Caco-2 (cell line): ENCODE data around the gene TFAP2C. TPM values are rescaled to one million over a fixed set of nuclear protein-coding genes. Genes with fewer than 3 reads are reported as not detected.

Source experiments
- BruUV-seq: library from RNA; stranded (reverse); fragments of 400-500 nt; replicated peaks from 2 replicates; lab custom pipeline; 2021; lab: Mats Ljungman, UMichigan
- CTCF ChIA-PET: fragments of 300-600 bp; sonication (Branson Sonifier 250); formaldehyde crosslinking; loops from one replicate; lab custom pipeline; 2022; ENCODE audit warnings: antibody characterized with exemption; lab: Charles Lee
- POLR2A ChIA-PET: fragments of 300-600 bp; sonication (Branson Sonifier 250); formaldehyde crosslinking; loops from one replicate; lab custom pipeline; 2022; ENCODE audit warnings: antibody characterized with exemption; lab: Charles Lee
- DNase-seq, 2 experiments: peaks; one replicate each; pipeline versions ENCODE4 v3.0.0 to v3.0.0-alpha.2; 2020 to 2022
- H3K27me3 ChIP-seq: replicated peaks from 2 replicates; pipeline ENCODE4 v1.6.0; 2011; ENCODE audit warnings: low read length; ENCODE audit not compliant: control insufficient read depth, insufficient read depth
- H3K36me3 ChIP-seq: 2 replicates; pipeline ENCODE4 v1.5.1; 2011; ENCODE audit warnings: low read length; ENCODE audit not compliant: control insufficient read depth, insufficient read depth
- H3K4me1 ChIP-seq: fragments of 250-450 bp; sonication (Bioruptor Pico); 2 replicates; pipeline ENCODE4 v1.5.1; 2020; ENCODE audit warnings: mild to moderate bottlenecking
- H3K4me3 ChIP-seq: 2 replicates; pipeline ENCODE4 v1.5.1; 2011; ENCODE audit warnings: low read depth, mild to moderate bottlenecking, control low read depth, low read length
- H3K9me3 ChIP-seq: fragments of 250-450 bp; sonication (Bioruptor Pico); 2 replicates; pipeline ENCODE4 v1.5.1; 2020; ENCODE audit warnings: mild to moderate bottlenecking, moderate library complexity
- H3K27ac Mint-ChIP-seq: one replicate; pipeline ENCODE4 v1.8.0; 2022; ENCODE audit warnings: mixed read lengths; ENCODE audit not compliant: unreplicated experiment
- H3K27me3 Mint-ChIP-seq: one replicate; pipeline ENCODE4 v1.8.0; 2022; ENCODE audit warnings: mixed read lengths; ENCODE audit not compliant: insufficient read depth, unreplicated experiment
- H3K36me3 Mint-ChIP-seq: one replicate; pipeline ENCODE4 v1.8.0; 2022; ENCODE audit warnings: mild to moderate bottlenecking, mixed read lengths; ENCODE audit not compliant: insufficient read depth, unreplicated experiment
- H3K4me1 Mint-ChIP-seq: one replicate; pipeline ENCODE4 v1.8.0; 2022; ENCODE audit warnings: low read depth, mixed read lengths; ENCODE audit not compliant: unreplicated experiment
- H3K4me3 Mint-ChIP-seq: one replicate; pipeline ENCODE4 v1.8.0; 2022; ENCODE audit warnings: mild to moderate bottlenecking, moderate library complexity, mixed read lengths; ENCODE audit not compliant: unreplicated experiment
- H3K9me3 Mint-ChIP-seq: one replicate; pipeline ENCODE4 v1.8.0; 2022; ENCODE audit warnings: mixed read lengths; ENCODE audit not compliant: unreplicated experiment
- intact Hi-C: fragments of 100-400 bp; cut with micrococcal nuclease; formaldehyde crosslinking; loops from one replicate; pipeline ENCODE4 v1.10.0; 2022; ENCODE audit not compliant: unreplicated experiment
- total RNA-seq: library from RNA; stranded (reverse); gene quantifications from 2 replicates; pipeline ENCODE4 v1.2.3, GENCODE V29; 2022
- TF ChIP-seq, protein P1 (sequence below), 2 experiments: fragments of 200-600 bp in 1 of 2; IDR thresholded peaks; 1 replicate in 1 of 2; 2 replicates in 1 of 2; pipeline versions ENCODE4 v1.5.1 to v1.8.0; 2011 to 2022; ENCODE audit warnings: antibody characterized with exemption in 1 of 2, control low read depth in 1 of 2, inconsistent platforms in 1 of 2, low read depth in 1 of 2, low read length in 1 of 2, mild to moderate bottlenecking in 1 of 2, moderate library complexity in 1 of 2; ENCODE audit not compliant: insufficient read depth in 1 of 2, severe bottlenecking in 1 of 2, unreplicated experiment in 1 of 2

The TFAP2C gene
- total RNA-seq, 1 experiment from 2014 or later, result 27.9 TPM

- ChIA-PET CTCF (no interaction called here), POLR2A (no interaction called here)
- H3K4me1 ChIP-seq, result no peaks in the 10 kb centered on the region
- no peak overlapping the region for H3K4me3 Mint-ChIP-seq
- H3K9me3 Mint-ChIP-seq, result no peaks in the 10 kb centered on the region
- intact Hi-C loops, result no loop called here
- H3K36me3 Mint-ChIP-seq, result no peaks in the 10 kb centered on the region
- no peaks in the 10 kb centered on the region for H3K27me3 ChIP-seq
- H3K4me3 ChIP-seq, result no peak overlapping the region
- no TSS peak for BruUV-seq
- H3K36me3 ChIP-seq, result no peaks in the 10 kb centered on the region
- H3K9me3 ChIP-seq, result no peaks in the 10 kb centered on the region
- TF ChIP-seq, protein P1, sequence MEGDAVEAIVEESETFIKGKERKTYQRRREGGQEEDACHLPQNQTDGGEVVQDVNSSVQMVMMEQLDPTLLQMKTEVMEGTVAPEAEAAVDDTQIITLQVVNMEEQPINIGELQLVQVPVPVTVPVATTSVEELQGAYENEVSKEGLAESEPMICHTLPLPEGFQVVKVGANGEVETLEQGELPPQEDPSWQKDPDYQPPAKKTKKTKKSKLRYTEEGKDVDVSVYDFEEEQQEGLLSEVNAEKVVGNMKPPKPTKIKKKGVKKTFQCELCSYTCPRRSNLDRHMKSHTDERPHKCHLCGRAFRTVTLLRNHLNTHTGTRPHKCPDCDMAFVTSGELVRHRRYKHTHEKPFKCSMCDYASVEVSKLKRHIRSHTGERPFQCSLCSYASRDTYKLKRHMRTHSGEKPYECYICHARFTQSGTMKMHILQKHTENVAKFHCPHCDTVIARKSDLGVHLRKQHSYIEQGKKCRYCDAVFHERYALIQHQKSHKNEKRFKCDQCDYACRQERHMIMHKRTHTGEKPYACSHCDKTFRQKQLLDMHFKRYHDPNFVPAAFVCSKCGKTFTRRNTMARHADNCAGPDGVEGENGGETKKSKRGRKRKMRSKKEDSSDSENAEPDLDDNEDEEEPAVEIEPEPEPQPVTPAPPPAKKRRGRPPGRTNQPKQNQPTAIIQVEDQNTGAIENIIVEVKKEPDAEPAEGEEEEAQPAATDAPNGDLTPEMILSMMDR (IDR thresholded peaks at IDR 0.05; ENCODE audit: insufficient read depth in 1 of 2, low read depth in 1 of 2, low read length in 1 of 2, severe bottlenecking in 1 of 2, unreplicated experiment in 1 of 2), result no peak
- H3K27me3 Mint-ChIP-seq, result no peaks in the 10 kb centered on the region
- DNase-seq, result no peak
- peaks cover 5% of the 10 kb centered on the region for H3K4me1 Mint-ChIP-seq
- no peak overlapping the region for H3K27ac Mint-ChIP-seq
Observed at GRCh38 chr20:56676001-56676400, 46.9 kb downstream of the TFAP2C start.

DNA sequence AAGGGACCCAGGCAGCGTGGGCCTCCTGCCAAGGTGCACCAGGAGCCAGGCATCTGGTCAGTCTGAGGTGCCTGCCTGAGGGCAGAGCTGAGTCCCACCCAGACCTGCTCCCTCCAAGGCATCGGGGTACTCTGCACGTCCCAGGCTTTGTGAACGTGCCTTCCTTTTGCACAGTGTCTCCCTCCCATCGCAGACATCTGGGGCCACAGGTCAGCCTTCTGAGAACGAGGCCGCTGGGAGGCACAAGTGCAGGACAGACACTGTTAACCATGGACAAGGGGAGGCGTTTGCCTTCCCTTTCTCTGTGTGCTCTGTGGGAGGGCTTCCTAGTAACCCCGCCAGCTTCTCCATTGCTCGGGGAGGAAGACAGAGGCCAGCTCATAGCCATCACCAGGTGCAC lies 47.6 kb downstream of the TFAP2C start:
- no peaks in the 10 kb centered on the region for H3K9me3 Mint-ChIP-seq
- no peaks in the 10 kb centered on the region for H3K4me1 ChIP-seq
- H3K27me3 Mint-ChIP-seq, result no peaks in the 10 kb centered on the region
- H3K4me1 Mint-ChIP-seq, result peaks cover 5% of the 10 kb centered on the region
- DNase-seq, result no peak
- TF ChIP-seq, protein P1 (IDR thresholded peaks at IDR 0.05; ENCODE audit: insufficient read depth in 1 of 2, low read depth in 1 of 2, low read length in 1 of 2, severe bottlenecking in 1 of 2, unreplicated experiment in 1 of 2), result no peak
- intact Hi-C loops, result no loop called here
- CTCF ChIA-PET, result no interaction called here
- POLR2A ChIA-PET, result interaction anchor here (0.5 to 0.6 kb wide), 2 partner anchors 68 to 139 kb away, joined by 3 to 6 read pairs; no protein-coding TSS in a partner anchor
- no peak overlapping the region for H3K4me3 Mint-ChIP-seq
- no peaks in the 10 kb centered on the region for H3K9me3 ChIP-seq
- H3K27me3 ChIP-seq, result no peaks in the 10 kb centered on the region
- H3K36me3 Mint-ChIP-seq, result no peaks in the 10 kb centered on the region
- no peak overlapping the region for H3K27ac Mint-ChIP-seq
- no peaks in the 10 kb centered on the region for H3K36me3 ChIP-seq
- no TSS peak for BruUV-seq
- no peak overlapping the region for H3K4me3 ChIP-seq

DNA sequence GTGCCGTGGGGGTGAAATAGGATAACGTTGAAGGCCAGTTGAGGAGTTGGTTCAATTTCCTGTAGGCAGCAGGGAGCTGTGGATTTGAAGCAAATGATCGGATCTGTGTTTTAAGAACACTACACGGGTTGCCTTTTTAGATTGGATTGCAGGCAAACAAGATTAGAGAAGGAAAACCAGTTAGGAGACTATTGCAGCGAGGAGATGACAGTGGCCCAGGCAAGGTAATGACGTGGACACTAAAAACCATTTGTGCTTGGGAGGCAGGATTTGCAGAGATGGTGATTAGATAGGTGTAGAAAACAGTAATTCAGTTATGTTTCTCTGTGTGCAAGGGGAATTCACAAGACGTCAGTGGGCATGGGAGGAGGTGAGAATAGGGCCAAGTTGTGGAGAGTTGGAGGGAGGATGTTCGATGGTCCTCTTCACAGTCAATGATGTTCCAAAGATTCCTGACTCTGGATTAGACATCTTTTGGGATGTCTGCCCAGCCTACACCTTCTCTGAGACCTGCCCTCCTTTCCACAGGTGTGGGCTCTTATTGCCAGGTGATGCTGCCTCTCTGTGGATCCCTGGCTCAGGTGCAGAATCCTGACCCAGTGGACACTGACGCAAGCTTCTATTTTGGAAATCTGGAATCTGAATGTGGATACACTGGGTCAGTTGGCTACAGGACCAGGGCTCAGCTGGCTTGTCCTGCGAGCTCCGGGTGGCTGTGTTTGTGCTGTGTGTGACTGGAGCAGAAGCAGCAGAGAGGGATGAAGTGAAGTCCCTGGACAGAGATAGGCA lies 54.2 kb downstream of the TFAP2C start:
- BruUV-seq, result no TSS peak
- POLR2A ChIA-PET, result no interaction called here
- H3K27me3 ChIP-seq, result no peaks in the 10 kb centered on the region
- no peak overlapping the region for H3K27ac Mint-ChIP-seq
- no peaks in the 10 kb centered on the region for H3K27me3 Mint-ChIP-seq
- H3K9me3 Mint-ChIP-seq, result no peaks in the 10 kb centered on the region
- no peak overlapping the region for H3K4me3 Mint-ChIP-seq
- no peaks in the 10 kb centered on the region for H3K36me3 Mint-ChIP-seq
- no peak for DNase-seq
- H3K4me1 Mint-ChIP-seq, result peaks cover 11% of the 10 kb centered on the region
- no peaks in the 10 kb centered on the region for H3K9me3 ChIP-seq
- no peaks in the 10 kb centered on the region for H3K4me1 ChIP-seq
- TF ChIP-seq, protein P1 (IDR thresholded peaks at IDR 0.05; ENCODE audit: insufficient read depth in 1 of 2, low read depth in 1 of 2, low read length in 1 of 2, severe bottlenecking in 1 of 2, unreplicated experiment in 1 of 2), result peak in 1 of 2 experiments; percentile 10
- intact Hi-C loops, result loop anchor here (1.0 kb wide), 1 partner anchor 133 kb away; no protein-coding TSS in a partner anchor
- CTCF ChIA-PET, result interaction anchor here (0.7 to 1.0 kb wide), 2 partner anchors 104 to 262 kb away, joined by 3 read pairs; no protein-coding TSS in a partner anchor
- H3K36me3 ChIP-seq, result no peaks in the 10 kb centered on the region
- H3K4me3 ChIP-seq, result no peak overlapping the region
